BE2C (cell line): ENCODE data around the gene CXorf58.
"Not testable (repeated sequence)": the region's sequence is repeated elsewhere in the genome, so short reads cannot be mapped to it uniquely, and the experiment has no call there.

Experiments used
- DNase-seq: peaks from one replicate; pipeline ENCODE4 v3.0.0-alpha.2; 2020
- H3K27me3 ChIP-seq: fragments of 250-450 bp; sonication (Bioruptor Pico); 2 replicates; pipeline ENCODE4 v1.5.1; 2020; ENCODE audit warnings: mild to moderate bottlenecking
- H3K36me3 ChIP-seq: fragments of 250-450 bp; sonication (Bioruptor Pico); 2 replicates; pipeline ENCODE4 v1.5.1; 2020; ENCODE audit warnings: mild to moderate bottlenecking
- H3K4me1 ChIP-seq: fragments of 250-450 bp; sonication (Bioruptor Pico); 2 replicates; pipeline ENCODE4 v1.5.1; 2020
- H3K4me3 ChIP-seq: 2 replicates; pipeline ENCODE4 v1.5.1; 2011; ENCODE audit warnings: low read depth, low read length
- H3K9me3 ChIP-seq: fragments of 250-450 bp; sonication (Bioruptor Pico); 2 replicates; pipeline ENCODE4 v1.5.1; 2020
- TF ChIP-seq, protein P1 (sequence below): IDR thresholded peaks from 2 replicates; pipeline ENCODE4 v1.5.1; 2012; ENCODE audit warnings: mild to moderate bottlenecking, low read depth, low read length

CXorf58 gene

DNA sequence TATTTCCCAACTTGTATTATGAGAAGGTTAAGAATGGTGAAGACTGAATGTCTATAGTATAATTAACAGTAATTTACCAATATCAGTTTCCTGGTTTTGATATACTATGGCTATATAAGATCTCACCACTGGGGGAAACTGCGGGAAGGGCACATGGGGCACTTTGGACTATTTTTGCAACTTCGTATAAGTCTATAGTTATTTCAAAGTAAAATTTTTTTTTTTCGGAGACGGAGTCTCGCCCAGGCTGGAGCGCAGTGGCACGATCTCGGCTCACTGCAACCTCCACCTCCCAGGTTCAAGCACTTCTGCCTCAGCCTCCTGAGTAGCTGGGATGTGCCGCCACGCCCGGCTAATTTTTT lies 46.1 kb downstream of the CXorf58 start:
- no peaks in the 10 kb centered on the region for H3K9me3 ChIP-seq
- no peaks in the 10 kb centered on the region for H3K4me1 ChIP-seq
- DNase-seq: no peak
- H3K27me3 ChIP-seq: no peaks in the 10 kb centered on the region
- no peaks in the 10 kb centered on the region for H3K36me3 ChIP-seq
- TF ChIP-seq, protein P1, sequence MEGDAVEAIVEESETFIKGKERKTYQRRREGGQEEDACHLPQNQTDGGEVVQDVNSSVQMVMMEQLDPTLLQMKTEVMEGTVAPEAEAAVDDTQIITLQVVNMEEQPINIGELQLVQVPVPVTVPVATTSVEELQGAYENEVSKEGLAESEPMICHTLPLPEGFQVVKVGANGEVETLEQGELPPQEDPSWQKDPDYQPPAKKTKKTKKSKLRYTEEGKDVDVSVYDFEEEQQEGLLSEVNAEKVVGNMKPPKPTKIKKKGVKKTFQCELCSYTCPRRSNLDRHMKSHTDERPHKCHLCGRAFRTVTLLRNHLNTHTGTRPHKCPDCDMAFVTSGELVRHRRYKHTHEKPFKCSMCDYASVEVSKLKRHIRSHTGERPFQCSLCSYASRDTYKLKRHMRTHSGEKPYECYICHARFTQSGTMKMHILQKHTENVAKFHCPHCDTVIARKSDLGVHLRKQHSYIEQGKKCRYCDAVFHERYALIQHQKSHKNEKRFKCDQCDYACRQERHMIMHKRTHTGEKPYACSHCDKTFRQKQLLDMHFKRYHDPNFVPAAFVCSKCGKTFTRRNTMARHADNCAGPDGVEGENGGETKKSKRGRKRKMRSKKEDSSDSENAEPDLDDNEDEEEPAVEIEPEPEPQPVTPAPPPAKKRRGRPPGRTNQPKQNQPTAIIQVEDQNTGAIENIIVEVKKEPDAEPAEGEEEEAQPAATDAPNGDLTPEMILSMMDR: no peak
- H3K4me3 ChIP-seq: no peak overlapping the region

DNA sequence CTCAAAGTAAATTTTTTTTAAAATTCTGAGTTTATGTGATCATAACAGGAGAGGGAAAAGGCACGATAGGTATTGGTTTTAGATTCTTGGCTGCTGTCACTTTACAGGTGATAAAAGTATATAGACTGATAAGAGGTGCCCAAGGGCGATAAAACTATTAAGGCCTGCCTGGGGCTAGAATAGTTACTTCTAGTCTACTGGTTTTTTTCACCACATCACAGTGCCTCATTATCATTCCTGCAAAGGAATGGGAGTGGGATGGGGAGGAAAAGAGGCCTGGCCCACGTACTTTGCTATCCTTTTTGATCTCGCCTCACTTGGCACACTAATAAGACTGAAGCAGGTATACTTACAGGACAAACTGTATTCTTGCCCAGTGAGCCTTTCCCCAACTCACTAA lies 46.6 kb downstream of the CXorf58 start:
- Histone ChIP-seq H3K4me1 (no peaks in the 10 kb centered on the region), H3K27me3 (no peaks in the 10 kb centered on the region), H3K36me3 (no peaks in the 10 kb centered on the region), H3K9me3 (no peaks in the 10 kb centered on the region), H3K4me3 (no peak overlapping the region)
- TF ChIP-seq, protein P1: no peak
- DNase-seq: no peak

DNA sequence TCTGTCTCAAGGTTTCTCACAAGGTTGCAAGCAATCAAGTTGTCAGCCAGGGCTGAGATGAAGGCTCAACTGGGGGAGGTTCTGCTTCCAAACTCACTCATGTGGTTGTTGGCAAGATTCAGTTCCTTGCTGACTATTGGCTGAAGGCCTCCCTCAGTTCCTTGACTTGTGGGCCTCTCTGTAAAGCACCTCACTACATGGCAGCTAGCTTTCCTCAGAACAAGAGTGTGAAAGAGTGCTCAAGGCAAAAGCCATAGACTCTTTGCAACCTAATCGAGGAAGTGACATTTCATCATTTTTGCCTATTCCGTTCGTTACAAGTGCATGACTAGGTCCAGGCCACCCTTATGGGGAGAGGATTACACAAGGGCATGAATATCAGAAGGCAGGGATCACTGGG lies 52.0 kb downstream of the CXorf58 start:
- Histone ChIP-seq H3K4me1 (no peaks in the 10 kb centered on the region), H3K27me3 (no peaks in the 10 kb centered on the region), H3K4me3 (no peak overlapping the region), H3K36me3 (no peaks in the 10 kb centered on the region), H3K9me3 (no peaks in the 10 kb centered on the region)
- TF ChIP-seq, protein P1: no peak
- DNase-seq: no peak

DNA sequence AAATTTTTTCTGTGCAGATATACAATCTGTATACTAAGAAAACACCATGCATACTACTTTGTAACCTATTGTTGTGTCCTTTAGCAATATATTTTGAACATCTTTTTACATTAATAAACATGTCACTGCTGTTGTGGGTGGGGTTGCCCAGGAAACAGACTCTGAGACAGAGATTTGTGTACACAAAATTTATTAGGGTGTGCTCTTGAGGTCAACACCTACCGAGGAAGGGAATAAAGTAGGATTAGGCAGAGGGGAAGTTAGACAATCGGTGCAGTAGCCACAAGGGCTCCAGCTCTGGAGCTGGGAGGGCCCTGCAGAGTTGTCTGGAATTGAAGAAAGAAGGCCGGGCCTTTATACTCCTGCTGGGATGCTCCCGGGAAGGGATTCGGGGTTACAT lies 56.4 kb downstream of the CXorf58 start:
- H3K27me3 ChIP-seq: no peaks in the 10 kb centered on the region
- H3K4me3 ChIP-seq: no peak overlapping the region
- H3K9me3 ChIP-seq: no peaks in the 10 kb centered on the region
- H3K4me1 ChIP-seq: no peaks in the 10 kb centered on the region
- TF ChIP-seq, protein P1: no peak
- DNase-seq: no peak
- no peaks in the 10 kb centered on the region for H3K36me3 ChIP-seq

DNA sequence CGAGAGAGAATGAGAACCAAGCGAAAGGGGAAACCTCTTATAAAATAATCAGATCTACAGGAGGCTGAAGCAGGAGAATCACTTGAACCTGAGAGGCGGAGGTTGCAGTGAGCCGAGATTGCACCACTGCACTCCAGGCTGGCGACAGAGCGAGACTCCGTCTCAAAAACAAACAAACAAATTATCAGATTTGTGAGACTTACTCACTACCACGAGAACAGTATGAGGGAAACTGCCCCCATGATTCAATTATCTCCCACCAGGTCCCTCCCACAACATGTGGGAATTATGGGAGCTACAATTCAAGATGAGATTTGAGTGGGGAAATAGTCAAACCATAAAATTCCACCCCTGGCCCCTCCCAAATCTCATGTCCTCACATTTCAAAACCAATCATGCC lies 57.8 kb downstream of the CXorf58 start:
- not testable (repeated sequence) for H3K4me3 ChIP-seq, H3K36me3 ChIP-seq, DNase-seq, H3K27me3 ChIP-seq, H3K4me1 ChIP-seq, H3K9me3 ChIP-seq

DNA sequence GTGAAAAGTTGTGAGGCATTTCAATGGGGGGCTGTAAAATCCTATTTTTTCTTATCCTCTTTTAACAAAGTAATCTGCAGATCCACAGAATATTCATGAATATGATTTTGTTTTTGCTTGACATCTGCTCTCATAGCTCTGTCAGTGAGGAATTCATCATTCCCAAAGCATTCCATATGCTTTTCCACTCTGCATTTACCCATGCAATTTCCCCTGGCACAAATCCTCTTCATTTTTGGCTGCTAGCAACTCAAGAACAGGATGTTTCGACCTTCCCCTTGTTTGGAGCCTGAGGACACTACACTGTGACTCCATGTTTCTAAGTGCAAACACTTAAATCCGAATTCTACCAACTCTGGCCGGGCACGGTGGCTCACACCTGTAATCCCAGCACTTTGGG lies 70.7 kb downstream of the CXorf58 start:
- Histone ChIP-seq H3K27me3 (no peaks in the 10 kb centered on the region), H3K9me3 (no peaks in the 10 kb centered on the region), H3K4me1 (no peaks in the 10 kb centered on the region), H3K36me3 (no peaks in the 10 kb centered on the region; the same call in 1 of the 2 replicates), H3K4me3 (no peak overlapping the region)
- no peak for DNase-seq
- TF ChIP-seq, protein P1: no peak

DNA sequence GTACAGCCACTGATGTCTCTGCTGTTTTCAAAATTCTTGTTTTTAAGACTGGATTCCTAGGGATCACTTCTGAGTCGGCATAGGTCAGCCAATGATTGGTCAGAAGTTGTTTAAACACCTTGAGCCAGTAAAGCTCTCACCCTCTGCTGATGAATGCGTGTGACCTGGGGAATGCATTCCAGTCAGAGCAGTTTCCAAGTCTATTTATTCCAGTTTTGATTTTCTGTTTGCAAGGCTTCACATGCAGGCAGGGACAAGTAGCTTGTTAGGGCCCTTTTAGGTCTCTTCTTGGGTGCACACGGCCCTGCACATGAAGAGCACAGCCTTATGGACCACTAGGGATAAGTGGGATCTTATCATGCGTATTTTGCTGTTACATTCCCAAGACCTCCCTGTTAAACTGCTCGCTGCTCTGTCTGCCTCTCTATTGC lies 72.2 kb downstream of the CXorf58 start:
- Histone ChIP-seq H3K4me1 (no peaks in the 10 kb centered on the region), H3K9me3 (no peaks in the 10 kb centered on the region), H3K27me3 (no peaks in the 10 kb centered on the region), H3K36me3 (no peaks in the 10 kb centered on the region; the same call in 1 of the 2 replicates), H3K4me3 (no peak overlapping the region)
- DNase-seq: no peak
- TF ChIP-seq, protein P1: no peak
